ENCODE data around the gene TSEN15. TPM values are rescaled to one million over a fixed set of nuclear protein-coding genes. Genes with fewer than 3 reads are reported as not detected.
A peak's percentile ranks its signal among the peaks of the same experiment; 100 is the strongest.

TSEN15 gene
- polyA plus RNA-seq, 2 of the 4 experiments (the other 2 are of a cell fraction) = 36.7 to 79.9 TPM

DNA sequence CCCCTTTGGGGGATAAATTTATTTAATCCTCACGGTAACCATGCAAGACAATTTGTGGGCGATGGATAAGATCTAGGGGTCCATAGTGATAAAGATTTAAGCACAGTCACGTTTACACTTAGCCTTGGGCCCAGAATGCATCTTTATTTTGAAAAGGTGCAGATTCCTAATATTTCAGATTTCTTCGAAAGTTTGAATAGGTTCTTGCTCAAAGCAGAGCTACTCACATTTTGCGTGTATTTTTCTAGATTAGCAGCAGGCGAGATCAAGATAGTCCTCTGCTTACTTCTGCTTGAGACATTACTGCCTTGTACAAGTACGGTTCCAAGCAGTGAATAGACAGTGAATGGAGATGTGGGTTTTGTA, 647 bp downstream of the TSEN15 start:
- DNase-seq (ENCODE audit: low read depth in 1 of 2, low spot score in 1 of 2) = no peak
- H3K9me3 ChIP-seq = 0 out of 3 replicates have a peak, but pooled peaks cover 3% of the 10 kb centered on the region
- peak overlapping the region; percentile 91 to 98 for H3K27ac ChIP-seq
- peak overlapping the region; percentile 84 for H3K4me2 ChIP-seq
- no peak for FAIRE-seq
- H3K4me1 ChIP-seq = peaks cover 29% of the 10 kb centered on the region
- TF ChIP-seq, protein P1, sequence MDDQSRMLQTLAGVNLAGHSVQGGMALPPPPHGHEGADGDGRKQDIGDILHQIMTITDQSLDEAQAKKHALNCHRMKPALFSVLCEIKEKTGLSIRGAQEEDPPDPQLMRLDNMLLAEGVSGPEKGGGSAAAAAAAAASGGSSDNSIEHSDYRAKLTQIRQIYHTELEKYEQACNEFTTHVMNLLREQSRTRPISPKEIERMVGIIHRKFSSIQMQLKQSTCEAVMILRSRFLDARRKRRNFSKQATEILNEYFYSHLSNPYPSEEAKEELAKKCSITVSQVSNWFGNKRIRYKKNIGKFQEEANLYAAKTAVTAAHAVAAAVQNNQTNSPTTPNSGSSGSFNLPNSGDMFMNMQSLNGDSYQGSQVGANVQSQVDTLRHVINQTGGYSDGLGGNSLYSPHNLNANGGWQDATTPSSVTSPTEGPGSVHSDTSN (IDR thresholded peaks at IDR 0.05) = no peak
- TF ChIP-seq FOSB (CRISPR knock-in tag; IDR thresholded peaks at IDR 0.05) = no peak
- TF ChIP-seq POLR2AphosphoS2 (conservative IDR thresholded peaks at IDR 0.05; ENCODE audit: low read length) = no peak
- no peak for TF ChIP-seq RARB (CRISPR knock-in tag; IDR thresholded peaks at IDR 0.05)
- TF ChIP-seq, protein P2, sequence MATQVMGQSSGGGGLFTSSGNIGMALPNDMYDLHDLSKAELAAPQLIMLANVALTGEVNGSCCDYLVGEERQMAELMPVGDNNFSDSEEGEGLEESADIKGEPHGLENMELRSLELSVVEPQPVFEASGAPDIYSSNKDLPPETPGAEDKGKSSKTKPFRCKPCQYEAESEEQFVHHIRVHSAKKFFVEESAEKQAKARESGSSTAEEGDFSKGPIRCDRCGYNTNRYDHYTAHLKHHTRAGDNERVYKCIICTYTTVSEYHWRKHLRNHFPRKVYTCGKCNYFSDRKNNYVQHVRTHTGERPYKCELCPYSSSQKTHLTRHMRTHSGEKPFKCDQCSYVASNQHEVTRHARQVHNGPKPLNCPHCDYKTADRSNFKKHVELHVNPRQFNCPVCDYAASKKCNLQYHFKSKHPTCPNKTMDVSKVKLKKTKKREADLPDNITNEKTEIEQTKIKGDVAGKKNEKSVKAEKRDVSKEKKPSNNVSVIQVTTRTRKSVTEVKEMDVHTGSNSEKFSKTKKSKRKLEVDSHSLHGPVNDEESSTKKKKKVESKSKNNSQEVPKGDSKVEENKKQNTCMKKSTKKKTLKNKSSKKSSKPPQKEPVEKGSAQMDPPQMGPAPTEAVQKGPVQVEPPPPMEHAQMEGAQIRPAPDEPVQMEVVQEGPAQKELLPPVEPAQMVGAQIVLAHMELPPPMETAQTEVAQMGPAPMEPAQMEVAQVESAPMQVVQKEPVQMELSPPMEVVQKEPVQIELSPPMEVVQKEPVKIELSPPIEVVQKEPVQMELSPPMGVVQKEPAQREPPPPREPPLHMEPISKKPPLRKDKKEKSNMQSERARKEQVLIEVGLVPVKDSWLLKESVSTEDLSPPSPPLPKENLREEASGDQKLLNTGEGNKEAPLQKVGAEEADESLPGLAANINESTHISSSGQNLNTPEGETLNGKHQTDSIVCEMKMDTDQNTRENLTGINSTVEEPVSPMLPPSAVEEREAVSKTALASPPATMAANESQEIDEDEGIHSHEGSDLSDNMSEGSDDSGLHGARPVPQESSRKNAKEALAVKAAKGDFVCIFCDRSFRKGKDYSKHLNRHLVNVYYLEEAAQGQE (IDR thresholded peaks at IDR 0.05) = no peak
- TF ChIP-seq MAFK (IDR thresholded peaks at IDR 0.05; ENCODE audit: partially characterized antibody) = no peak
- TF ChIP-seq SMC3 (IDR thresholded peaks at IDR 0.05) = no peak
- TF ChIP-seq, protein P3, sequence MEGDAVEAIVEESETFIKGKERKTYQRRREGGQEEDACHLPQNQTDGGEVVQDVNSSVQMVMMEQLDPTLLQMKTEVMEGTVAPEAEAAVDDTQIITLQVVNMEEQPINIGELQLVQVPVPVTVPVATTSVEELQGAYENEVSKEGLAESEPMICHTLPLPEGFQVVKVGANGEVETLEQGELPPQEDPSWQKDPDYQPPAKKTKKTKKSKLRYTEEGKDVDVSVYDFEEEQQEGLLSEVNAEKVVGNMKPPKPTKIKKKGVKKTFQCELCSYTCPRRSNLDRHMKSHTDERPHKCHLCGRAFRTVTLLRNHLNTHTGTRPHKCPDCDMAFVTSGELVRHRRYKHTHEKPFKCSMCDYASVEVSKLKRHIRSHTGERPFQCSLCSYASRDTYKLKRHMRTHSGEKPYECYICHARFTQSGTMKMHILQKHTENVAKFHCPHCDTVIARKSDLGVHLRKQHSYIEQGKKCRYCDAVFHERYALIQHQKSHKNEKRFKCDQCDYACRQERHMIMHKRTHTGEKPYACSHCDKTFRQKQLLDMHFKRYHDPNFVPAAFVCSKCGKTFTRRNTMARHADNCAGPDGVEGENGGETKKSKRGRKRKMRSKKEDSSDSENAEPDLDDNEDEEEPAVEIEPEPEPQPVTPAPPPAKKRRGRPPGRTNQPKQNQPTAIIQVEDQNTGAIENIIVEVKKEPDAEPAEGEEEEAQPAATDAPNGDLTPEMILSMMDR (IDR thresholded peaks at IDR 0.05) = no peak
- TF ChIP-seq E2F6 (IDR thresholded peaks at IDR 0.05; ENCODE audit: borderline replicate concordance, low read depth) = no peak
- ATAC-seq = no peak
- ChIA-PET CTCF (interaction anchor here (0.8 to 1.4 kb wide), 2 partner anchors 135 to 145 kb away, joined by 3 read pairs; no protein-coding TSS in a partner anchor), POLR2A (interaction anchor here (1.3 kb wide), 4 partner anchors 8 to 443 kb away, joined by 3 to 4 read pairs (median 3); no protein-coding TSS in a partner anchor)
- WGBS (ENCODE audit: missing lambda C conversion rate) = 5% methylated on average over 7 of the region's 7 CpGs
- H3K4me3 ChIP-seq = peak overlapping the region; percentile 75

GRCh38 chr1:184052750-184053149, 1.2 kb downstream of the TSEN15 start:
- H3K27ac ChIP-seq = peak overlapping the region; percentile 91 to 98; a peak in 4 of 6 replicates
- POLR2A ChIA-PET = interaction anchor here (1.3 kb wide), 1 partner anchor 443 kb away, joined by 3 read pairs; no protein-coding TSS in a partner anchor
- CTCF ChIA-PET = interaction anchor here (1.1 kb wide), 1 partner anchor 612 kb away, joined by 3 read pairs; no protein-coding TSS in a partner anchor
- DNase-seq (ENCODE audit: low read depth in 1 of 2, low spot score in 1 of 2) (no peak), FAIRE-seq (no peak), ATAC-seq (no peak)
- 0 out of 3 replicates have a peak, but pooled peaks cover 3% of the 10 kb centered on the region for H3K9me3 ChIP-seq
- WGBS (ENCODE audit: missing lambda C conversion rate) = 76% methylated on average over 3 of the region's 3 CpGs
- H3K4me1 ChIP-seq = peaks cover 34% of the 10 kb centered on the region
- peak overlapping the region; percentile 84 for H3K4me2 ChIP-seq
- peak overlapping the region; percentile 75 for H3K4me3 ChIP-seq
- TF ChIP-seq, protein P3 (IDR thresholded peaks at IDR 0.05) = no peak
- no peak for TF ChIP-seq BHLHE40 (IDR thresholded peaks at IDR 0.05; ENCODE audit: low read depth, low read length)
- no peak for TF ChIP-seq ZFP36 (IDR thresholded peaks at IDR 0.05; ENCODE audit: borderline replicate concordance, partially characterized antibody)
- TF ChIP-seq ZC3H11A (IDR thresholded peaks at IDR 0.05) = no peak
- TF ChIP-seq, protein P4, sequence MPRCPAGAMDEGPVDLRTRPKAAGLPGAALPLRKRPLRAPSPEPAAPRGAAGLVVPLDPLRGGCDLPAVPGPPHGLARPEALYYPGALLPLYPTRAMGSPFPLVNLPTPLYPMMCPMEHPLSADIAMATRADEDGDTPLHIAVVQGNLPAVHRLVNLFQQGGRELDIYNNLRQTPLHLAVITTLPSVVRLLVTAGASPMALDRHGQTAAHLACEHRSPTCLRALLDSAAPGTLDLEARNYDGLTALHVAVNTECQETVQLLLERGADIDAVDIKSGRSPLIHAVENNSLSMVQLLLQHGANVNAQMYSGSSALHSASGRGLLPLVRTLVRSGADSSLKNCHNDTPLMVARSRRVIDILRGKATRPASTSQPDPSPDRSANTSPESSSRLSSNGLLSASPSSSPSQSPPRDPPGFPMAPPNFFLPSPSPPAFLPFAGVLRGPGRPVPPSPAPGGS (IDR thresholded peaks at IDR 0.05) = no peak
- TF ChIP-seq POLR2A (IDR thresholded peaks at IDR 0.05; ENCODE audit: low read length) = no peak
- TF ChIP-seq FOSB (CRISPR knock-in tag; IDR thresholded peaks at IDR 0.05) = no peak
- TF ChIP-seq SMC3 (IDR thresholded peaks at IDR 0.05) = no peak
- no peak for TF ChIP-seq NR3C1 (IDR thresholded peaks at IDR 0.05)
- no peak for TF ChIP-seq MYC (IDR thresholded peaks at IDR 0.05; ENCODE audit: borderline replicate concordance, low read length)
- TF ChIP-seq, protein P2 (IDR thresholded peaks at IDR 0.05) = no peak
- no peak for TF ChIP-seq FOSL2 (IDR thresholded peaks at IDR 0.05)
- no peak for TF ChIP-seq FOSL2 (CRISPR knock-in tag; IDR thresholded peaks at IDR 0.05)
- TF ChIP-seq NPAS2 (CRISPR knock-in tag; IDR thresholded peaks at IDR 0.05; ENCODE audit: borderline replicate concordance) = no peak
- no peak for TF ChIP-seq CEBPB (IDR thresholded peaks at IDR 0.05)
- TF ChIP-seq TFCP2L1 (CRISPR knock-in tag; IDR thresholded peaks at IDR 0.05) = no peak
- no peak for TF ChIP-seq FOXS1 (CRISPR knock-in tag; IDR thresholded peaks at IDR 0.05)
